ENCODE data around the gene LIAS. TPM values are rescaled to one million over a fixed set of nuclear protein-coding genes. Genes with fewer than 3 reads are reported as not detected.
A peak's percentile ranks its signal among the peaks of the same experiment; 100 is the strongest.
"Not testable (repeated sequence)": the region's sequence is repeated elsewhere in the genome, so short reads cannot be mapped to it uniquely, and the experiment has no call there.

The LIAS gene
- 8.6 and 9.6 TPM in 2 replicates for polyA plus RNA-seq (2013)

- no CpG with 5 or more reads among the region's 55 CpGs for WGBS (ENCODE audit: extremely low coverage, insufficient coverage, insufficient read length)
- Histone ChIP-seq H4K12ac (ENCODE audit: low read depth, low read length) (peak within 1 kb of the TSS; percentile 71), H3K79me1 (ENCODE audit: low read length) (peaks cover 5% of the 10 kb centered on the region), H3K18ac (ENCODE audit: low read length) (peak within 1 kb of the TSS; percentile 13), H2AFZ (ENCODE audit: insufficient read depth, low read length, poor library complexity) (peak within 1 kb of the TSS; percentile 53), H3K9me3 (ENCODE audit: insufficient read depth, low read depth, low read length) (no peaks in the 10 kb centered on the region), H2AK5ac (ENCODE audit: low read length) (peak within 1 kb of the TSS; percentile 67), H3K27ac (ENCODE audit: low read depth, low read length) (peak within 1 kb of the TSS; percentile 89), H3K27me3 (ENCODE audit: insufficient read depth, low read length) (no peaks in the 10 kb centered on the region), H3K4me3 (ENCODE audit: low read depth, low read length) (peak within 1 kb of the TSS; percentile 82), H3K79me2 (ENCODE audit: control insufficient read depth, insufficient read depth, low read length, poor library complexity) (peaks cover 7% of the 10 kb centered on the region), H3K4ac (ENCODE audit: low read depth, low read length) (peak within 1 kb of the TSS; percentile 91), H3K36me3 (ENCODE audit: control insufficient read depth in 1 of 2, insufficient read depth in 2 of 2, low read length in 2 of 2) (peaks cover 18 to 21% of the 10 kb centered on the region in 2 experiments), H3K4me1 (ENCODE audit: control insufficient read depth in 1 of 2, insufficient read depth in 2 of 2, low read length in 2 of 2) (no peaks in the 10 kb centered on the region), H3K4me2 (ENCODE audit: low read length) (peak within 1 kb of the TSS; percentile 66), H4K8ac (ENCODE audit: low read depth, low read length) (peak within 1 kb of the TSS; percentile 91), H3K14ac (ENCODE audit: low read length) (peak within 1 kb of the TSS; percentile 75), H3K9ac (ENCODE audit: low read length) (peak within 1 kb of the TSS; percentile 98), H3K23ac (ENCODE audit: low read length) (no peak within 1 kb of the TSS), H2BK12ac (ENCODE audit: low read length) (no peak within 1 kb of the TSS), H4K91ac (ENCODE audit: low read depth, low read length) (peak within 1 kb of the TSS; percentile 83), H2BK120ac (ENCODE audit: insufficient read depth, low read length, poor library complexity) (peak within 1 kb of the TSS; percentile 74), H2BK5ac (ENCODE audit: low read depth, low read length, poor library complexity) (peak within 1 kb of the TSS; percentile 55)
- DNase-seq: peak; percentile 98 to 100
These were observed at the start of gene LIAS, which contains the start of gene RPL9 for GRCh38 chr4:39458505-39459300. Gene LIAS, plus strand, starts transcription at chr4:39459056. Its CDS starts 62 bp downstream, at chr4:39459118. Gene RPL9, minus strand, starts transcription at chr4:39458922. Its CDS starts 483 bp downstream, at chr4:39458439.

GRCh38 chr4:39410415-39410814 lies 48.4 kb upstream of the LIAS start:
- Histone ChIP-seq H2AFZ (ENCODE audit: insufficient read depth, low read length, poor library complexity) (no peak overlapping the region), H4K8ac (ENCODE audit: low read depth, low read length) (no peak overlapping the region), H2AK5ac (ENCODE audit: low read length) (no peak overlapping the region), H4K12ac (ENCODE audit: low read depth, low read length) (no peak overlapping the region), H2BK12ac (ENCODE audit: low read length) (no peak overlapping the region), H3K79me2 (ENCODE audit: control insufficient read depth, insufficient read depth, low read length, poor library complexity) (no peaks in the 10 kb centered on the region), H3K4me1 (ENCODE audit: control insufficient read depth in 1 of 2, insufficient read depth in 2 of 2, low read length in 2 of 2) (no peaks in the 10 kb centered on the region), H3K4ac (ENCODE audit: low read depth, low read length) (no peak overlapping the region), H3K23ac (ENCODE audit: low read length) (no peak overlapping the region), H3K27ac (ENCODE audit: low read depth, low read length) (no peak overlapping the region), H3K36me3 (ENCODE audit: control insufficient read depth in 1 of 2, insufficient read depth in 2 of 2, low read length in 2 of 2) (no peaks in the 10 kb centered on the region), H3K4me2 (ENCODE audit: low read length) (no peak overlapping the region), H3K79me1 (ENCODE audit: low read length) (no peaks in the 10 kb centered on the region), H2BK120ac (ENCODE audit: insufficient read depth, low read length, poor library complexity) (no peak overlapping the region), H3K14ac (ENCODE audit: low read length) (no peak overlapping the region), H3K4me3 (ENCODE audit: low read depth, low read length) (no peak overlapping the region), H3K9ac (ENCODE audit: low read length) (no peak overlapping the region), H3K9me3 (ENCODE audit: insufficient read depth, low read depth, low read length) (no peaks in the 10 kb centered on the region), H3K27me3 (ENCODE audit: insufficient read depth, low read length) (no peaks in the 10 kb centered on the region), H3K18ac (ENCODE audit: low read length) (no peak overlapping the region), H4K91ac (ENCODE audit: low read depth, low read length) (no peak overlapping the region), H2BK5ac (ENCODE audit: low read depth, low read length, poor library complexity) (no peak overlapping the region)
- WGBS (ENCODE audit: extremely low coverage, insufficient coverage, insufficient read length): no CpG with 5 or more reads among the region's 5 CpGs
- DNase-seq: peak in 1 of 2 donors; percentile 6

- H2AK5ac ChIP-seq (ENCODE audit: low read length); H4K12ac ChIP-seq (ENCODE audit: low read depth, low read length); H3K36me3 ChIP-seq (ENCODE audit: control insufficient read depth in 1 of 2, insufficient read depth in 2 of 2, low read length in 2 of 2); H3K18ac ChIP-seq (ENCODE audit: low read length); H3K27ac ChIP-seq (ENCODE audit: low read depth, low read length); H3K4ac ChIP-seq (ENCODE audit: low read depth, low read length); H3K9ac ChIP-seq (ENCODE audit: low read length); H3K4me1 ChIP-seq (ENCODE audit: control insufficient read depth in 1 of 2, insufficient read depth in 2 of 2, low read length in 2 of 2); H3K79me1 ChIP-seq (ENCODE audit: low read length); H3K79me2 ChIP-seq (ENCODE audit: control insufficient read depth, insufficient read depth, low read length, poor library complexity); H3K9me3 ChIP-seq (ENCODE audit: insufficient read depth, low read depth, low read length); H3K27me3 ChIP-seq (ENCODE audit: insufficient read depth, low read length); DNase-seq; H3K4me2 ChIP-seq (ENCODE audit: low read length); H3K4me3 ChIP-seq (ENCODE audit: low read depth, low read length); H2BK12ac ChIP-seq (ENCODE audit: low read length); H2BK120ac ChIP-seq (ENCODE audit: insufficient read depth, low read length, poor library complexity); H4K8ac ChIP-seq (ENCODE audit: low read depth, low read length); H2AFZ ChIP-seq (ENCODE audit: insufficient read depth, low read length, poor library complexity); H3K14ac ChIP-seq (ENCODE audit: low read length); H2BK5ac ChIP-seq (ENCODE audit: low read depth, low read length, poor library complexity); H4K91ac ChIP-seq (ENCODE audit: low read depth, low read length); H3K23ac ChIP-seq (ENCODE audit: low read length): not testable (repeated sequence)
- no CpG with 5 or more reads among the region's 8 CpGs for WGBS (ENCODE audit: extremely low coverage, insufficient coverage, insufficient read length)
These were observed 47.3 kb upstream of the LIAS start for GRCh38 chr4:39411561-39411960.

- H3K79me1 ChIP-seq (ENCODE audit: low read length): no peaks in the 10 kb centered on the region
- no peaks in the 10 kb centered on the region for H3K9me3 ChIP-seq (ENCODE audit: insufficient read depth, low read depth, low read length)
- no peak overlapping the region for H3K4me2 ChIP-seq (ENCODE audit: low read length)
- no peak overlapping the region for H3K18ac ChIP-seq (ENCODE audit: low read length)
- no peaks in the 10 kb centered on the region for H3K79me2 ChIP-seq (ENCODE audit: control insufficient read depth, insufficient read depth, low read length, poor library complexity)
- no peaks in the 10 kb centered on the region for H3K27me3 ChIP-seq (ENCODE audit: insufficient read depth, low read length)
- H4K8ac ChIP-seq (ENCODE audit: low read depth, low read length): no peak overlapping the region
- no peak overlapping the region for H2BK5ac ChIP-seq (ENCODE audit: low read depth, low read length, poor library complexity)
- no peaks in the 10 kb centered on the region for H3K36me3 ChIP-seq (ENCODE audit: control insufficient read depth in 1 of 2, insufficient read depth in 2 of 2, low read length in 2 of 2)
- H3K27ac ChIP-seq (ENCODE audit: low read depth, low read length): no peak overlapping the region
- no peak overlapping the region for H3K4me3 ChIP-seq (ENCODE audit: low read depth, low read length)
- no CpG with 5 or more reads among the region's 2 CpGs for WGBS (ENCODE audit: extremely low coverage, insufficient coverage, insufficient read length)
- no peak overlapping the region for H4K12ac ChIP-seq (ENCODE audit: low read depth, low read length)
- H2AFZ ChIP-seq (ENCODE audit: insufficient read depth, low read length, poor library complexity): no peak overlapping the region
- H3K4me1 ChIP-seq (ENCODE audit: control insufficient read depth in 1 of 2, insufficient read depth in 2 of 2, low read length in 2 of 2): no peaks in the 10 kb centered on the region
- no peak overlapping the region for H4K91ac ChIP-seq (ENCODE audit: low read depth, low read length)
- H3K4ac ChIP-seq (ENCODE audit: low read depth, low read length): no peak overlapping the region
- no peak overlapping the region for H3K23ac ChIP-seq (ENCODE audit: low read length)
- no peak overlapping the region for H2BK12ac ChIP-seq (ENCODE audit: low read length)
- no peak overlapping the region for H2BK120ac ChIP-seq (ENCODE audit: insufficient read depth, low read length, poor library complexity)
- H2AK5ac ChIP-seq (ENCODE audit: low read length): no peak overlapping the region
- no peak overlapping the region for H3K9ac ChIP-seq (ENCODE audit: low read length)
- DNase-seq: no peak
- no peak overlapping the region for H3K14ac ChIP-seq (ENCODE audit: low read length)
These were observed 43.1 kb upstream of the LIAS start for GRCh38 chr4:39415678-39416283.

All from trophoblast cell (in vitro differentiated cells and primary cell).